Activated T-cell treated with anti-CD3 and anti-CD28 coated beads, Interleukin-2, amount 50 U/mL, for 48 hours (primary cell): ENCODE results near the gene TPRA1.

Source experiments
- DNase-seq, 2 experiments: peaks; one replicate each; pipeline ENCODE4 v3.0.0-alpha.2; 2020

Gene TPRA1

GRCh38 chr3:127588806-127589577 is 1.5 kb downstream of the TPRA1 start:
- peak; percentile 49 to 61 for DNase-seq

- no peak for DNase-seq
Observed at GRCh38 chr3:127587876-127588275, 2.7 kb downstream of the TPRA1 start.

GRCh38 chr3:127585813-127586413 is 4.6 kb downstream of the TPRA1 start:
- DNase-seq = no peak

GRCh38 chr3:127585163-127585812 is 5.2 kb downstream of the TPRA1 start:
- no peak for DNase-seq

- DNase-seq = no peak
Observed at GRCh38 chr3:127584734-127585133, 5.8 kb downstream of the TPRA1 start.

- no peak for DNase-seq
Observed at GRCh38 chr3:127580327-127581060, 10.0 kb downstream of the TPRA1 start.

- no peak for DNase-seq
Observed at GRCh38 chr3:127578802-127579201, 11.7 kb downstream of the TPRA1 start.

GRCh38 chr3:127578168-127578567 is 12.4 kb downstream of the TPRA1 start:
- no peak for DNase-seq

- DNase-seq = no peak
Observed at GRCh38 chr3:127577448-127577847, 13.1 kb downstream of the TPRA1 start.

- DNase-seq = peak; percentile 92 to 93
Observed at GRCh38 chr3:127574880-127575878, 15.4 kb downstream of the TPRA1 start.

GRCh38 chr3:127573912-127574311 is 16.6 kb downstream of the TPRA1 start:
- no peak for DNase-seq

- DNase-seq = no peak
Observed at GRCh38 chr3:127573401-127573800, 17.1 kb downstream of the TPRA1 start.

GRCh38 chr3:127572735-127573134 is 17.8 kb downstream of the TPRA1 start:
- no peak for DNase-seq

GRCh38 chr3:127572186-127572585 is 18.3 kb downstream of the TPRA1 start:
- no peak for DNase-seq

GRCh38 chr3:127570520-127570919 is 20.0 kb downstream of the TPRA1 start:
- no peak for DNase-seq

GRCh38 chr3:127569160-127569559 is 21.4 kb downstream of the TPRA1 start:
- no peak for DNase-seq

- DNase-seq = no peak
Observed at GRCh38 chr3:127568586-127568985, 21.9 kb downstream of the TPRA1 start.

GRCh38 chr3:127566833-127567232 is 23.7 kb downstream of the TPRA1 start:
- DNase-seq = no peak

- DNase-seq = no peak
Observed at GRCh38 chr3:127565711-127566110, 24.8 kb downstream of the TPRA1 start.

- DNase-seq = no peak
Observed at GRCh38 chr3:127560051-127560787, 30.3 kb downstream of the TPRA1 start.

- no peak for DNase-seq
Observed at GRCh38 chr3:127556565-127556964, 34.0 kb downstream of the TPRA1 start.
